ENCODE data around the gene CCT6B.

CCT6B gene

DNA sequence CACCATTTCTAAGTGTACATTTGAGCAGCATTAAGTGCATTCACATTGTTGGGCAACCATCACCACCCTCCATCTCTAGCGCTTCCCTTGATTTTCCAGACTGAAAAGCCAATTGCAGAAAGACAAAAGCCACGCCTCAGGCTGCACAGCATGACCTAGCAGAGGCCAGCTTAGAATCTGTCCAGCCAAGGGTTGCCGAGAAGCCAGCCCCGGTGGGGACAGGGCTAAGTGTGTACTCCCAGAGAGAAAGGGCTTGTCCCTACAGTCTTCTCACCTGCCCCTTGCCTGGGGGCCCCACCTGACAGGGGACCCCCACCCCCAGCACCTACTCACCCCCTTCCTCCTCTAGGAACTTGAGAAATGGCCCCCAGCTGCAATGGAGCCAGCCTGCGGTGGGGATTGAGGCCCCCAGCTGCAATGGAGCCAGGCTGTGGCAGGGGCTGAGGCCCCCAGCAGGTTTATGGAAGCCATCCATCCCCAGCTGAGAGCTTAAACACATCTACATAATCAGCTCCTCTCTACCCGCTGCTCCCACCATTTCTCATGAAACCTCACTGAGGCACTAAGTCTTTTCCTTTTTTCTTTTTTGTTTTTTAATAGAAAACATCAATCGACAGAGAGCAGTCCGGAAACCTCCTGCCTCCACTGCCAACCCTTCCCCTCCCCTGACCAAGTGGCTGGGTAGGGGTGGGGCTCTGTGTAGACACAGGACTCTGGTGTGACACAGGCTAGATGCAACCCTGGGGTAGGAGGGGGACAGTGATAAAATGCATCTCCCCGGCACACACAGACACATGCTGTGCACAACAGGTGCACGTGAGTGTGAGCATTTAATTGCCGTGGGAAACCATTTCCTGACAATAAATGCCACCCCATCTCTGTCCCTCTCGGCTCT lies 77.9 kb downstream of the CCT6B start:
- no peak for DNase-seq (ENCODE audit: low read depth)

- DNase-seq (ENCODE audit: low read depth): no peak
These were observed 82.1 kb downstream of the CCT6B start for GRCh38 chr17:34879146-34879545.
